Measurements from ENCODE around the gene MEF2C.

Gene MEF2C

GRCh38 chr5:88667496-88668201, 215.3 kb downstream of the MEF2C start:
- H3K9me3 ChIP-seq (ENCODE audit: low read length) = no peaks in the 10 kb centered on the region

More at GRCh38 chr5:88667496-88668201, 215.3 kb downstream of the MEF2C start:
- Histone ChIP-seq H3K79me2 (ENCODE audit: insufficient read depth, low read length) (no peaks in the 10 kb centered on the region), H3K9ac (ENCODE audit: low read length) (peak overlapping the region; percentile 78; the same call in 1 of the 2 replicates), H3K4me1 (ENCODE audit: insufficient read depth, low read length, severe bottlenecking) (peaks cover 36% of the 10 kb centered on the region), H4K20me1 (ENCODE audit: insufficient read depth, low read length) (no peaks in the 10 kb centered on the region), H3K9me2 (ENCODE audit: low read depth, low read length) (no peaks in the 10 kb centered on the region), H3F3A (ENCODE audit: insufficient read depth, low read length) (0 out of 2 replicates have a peak, but pooled peaks cover 4% of the 10 kb centered on the region), H2AFZ (ENCODE audit: low read length) (no peak overlapping the region), H3K27me3 (ENCODE audit: insufficient read depth, low read length) (no peaks in the 10 kb centered on the region), H3K4me3 (ENCODE audit: low read depth, low read length, poor library complexity, severe bottlenecking) (peak overlapping the region; percentile 73), H3K36me3 (ENCODE audit: insufficient read depth, low read length) (no peaks in the 10 kb centered on the region; the same call in 1 of the 2 replicates), H3K4me2 (ENCODE audit: low read length) (peak overlapping the region; percentile 80), H3K27ac (ENCODE audit: low read depth, low read length, poor library complexity, severe bottlenecking) (no peak overlapping the region)
- TF ChIP-seq EZH2 (IDR thresholded peaks at IDR 0.05; ENCODE audit: borderline replicate concordance, low read length) (no peak), CTCF (IDR thresholded peaks at IDR 0.05; ENCODE audit: low read length) (no peak)
